ENCODE data around the gene CPEB3. TPM values are rescaled to one million over a fixed set of nuclear protein-coding genes. Genes with fewer than 3 reads are reported as not detected.

The CPEB3 gene
- total RNA-seq, 1 donor from 2014 or later, result 2.2 TPM

GRCh38 chr10:92303096-92303495, 12.2 kb upstream of the CPEB3 start:
- no peak for DNase-seq (ENCODE audit: low spot score)
- Histone ChIP-seq H3K4me3 (no peak overlapping the region), H3K9me3 (ENCODE audit: low read depth) (no peaks in the 10 kb centered on the region), H3K36me3 (no peaks in the 10 kb centered on the region), H3K4me2 (no peak overlapping the region), H3K27ac (no peak overlapping the region), H3K79me2 (ENCODE audit: low read depth) (peaks cover 100% of the 10 kb centered on the region), H3K27me3 (no peaks in the 10 kb centered on the region), H3K9ac (no peak overlapping the region), H3F3A (ENCODE audit: low read depth) (no peaks in the 10 kb centered on the region), H3K4me1 (peaks cover 23% of the 10 kb centered on the region), H4K20me1 (ENCODE audit: low read depth) (peaks cover 98% of the 10 kb centered on the region), H2AFZ (replicated peaks) (no peak overlapping the region)
- H3K4me3 Mint-ChIP-seq, result no peak overlapping the region
- no peak for TF ChIP-seq EZH2 (IDR thresholded peaks at IDR 0.05)
- no peak for TF ChIP-seq EZH2phosphoT487 (IDR thresholded peaks at IDR 0.05)
- TF ChIP-seq, protein P1, sequence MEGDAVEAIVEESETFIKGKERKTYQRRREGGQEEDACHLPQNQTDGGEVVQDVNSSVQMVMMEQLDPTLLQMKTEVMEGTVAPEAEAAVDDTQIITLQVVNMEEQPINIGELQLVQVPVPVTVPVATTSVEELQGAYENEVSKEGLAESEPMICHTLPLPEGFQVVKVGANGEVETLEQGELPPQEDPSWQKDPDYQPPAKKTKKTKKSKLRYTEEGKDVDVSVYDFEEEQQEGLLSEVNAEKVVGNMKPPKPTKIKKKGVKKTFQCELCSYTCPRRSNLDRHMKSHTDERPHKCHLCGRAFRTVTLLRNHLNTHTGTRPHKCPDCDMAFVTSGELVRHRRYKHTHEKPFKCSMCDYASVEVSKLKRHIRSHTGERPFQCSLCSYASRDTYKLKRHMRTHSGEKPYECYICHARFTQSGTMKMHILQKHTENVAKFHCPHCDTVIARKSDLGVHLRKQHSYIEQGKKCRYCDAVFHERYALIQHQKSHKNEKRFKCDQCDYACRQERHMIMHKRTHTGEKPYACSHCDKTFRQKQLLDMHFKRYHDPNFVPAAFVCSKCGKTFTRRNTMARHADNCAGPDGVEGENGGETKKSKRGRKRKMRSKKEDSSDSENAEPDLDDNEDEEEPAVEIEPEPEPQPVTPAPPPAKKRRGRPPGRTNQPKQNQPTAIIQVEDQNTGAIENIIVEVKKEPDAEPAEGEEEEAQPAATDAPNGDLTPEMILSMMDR (IDR thresholded peaks at IDR 0.05), result no peak
- H3K27me3 Mint-ChIP-seq (ENCODE audit: insufficient read depth, low read depth), result peaks cover under 1% of the 10 kb centered on the region
- H3K9me3 Mint-ChIP-seq, result no peaks in the 10 kb centered on the region
- H3K4me1 Mint-ChIP-seq, result peaks cover 17% of the 10 kb centered on the region
- no peak overlapping the region for H3K27ac Mint-ChIP-seq
- peaks cover 8% of the 10 kb centered on the region for H3K36me3 Mint-ChIP-seq

DNA sequence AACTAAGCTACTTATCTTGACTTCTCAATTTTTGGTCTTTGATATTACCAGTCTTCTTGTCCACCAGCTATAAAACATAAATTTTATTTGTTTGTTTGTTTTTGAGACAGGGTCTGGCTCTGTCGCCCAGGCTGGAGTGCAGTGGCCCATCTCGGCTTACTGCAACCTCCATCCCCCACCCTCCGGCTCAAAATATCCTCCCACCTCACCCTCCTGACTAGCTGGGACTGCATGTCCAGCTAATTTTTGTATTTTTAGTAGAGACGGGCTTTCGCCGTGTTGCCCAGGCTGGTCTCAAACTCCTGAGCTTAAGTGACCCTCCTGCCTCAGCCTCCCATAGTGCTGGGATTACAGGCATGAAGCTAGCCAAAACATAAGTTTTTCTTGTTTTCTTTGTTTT, 7.6 kb upstream of the CPEB3 start:
- Histone ChIP-seq H3K79me2 (ENCODE audit: low read depth) (peaks cover 100% of the 10 kb centered on the region), H3K4me1 (peaks cover 7% of the 10 kb centered on the region), H4K20me1 (ENCODE audit: low read depth) (peaks cover 99% of the 10 kb centered on the region), H3K4me2 (no peak overlapping the region), H2AFZ (replicated peaks) (no peak overlapping the region), H3K9ac (no peak overlapping the region), H3K9me3 (ENCODE audit: low read depth) (no peaks in the 10 kb centered on the region), H3F3A (ENCODE audit: low read depth) (no peaks in the 10 kb centered on the region), H3K4me3 (no peak overlapping the region), H3K27ac (no peak overlapping the region), H3K27me3 (no peaks in the 10 kb centered on the region), H3K36me3 (no peaks in the 10 kb centered on the region)
- Mint-ChIP-seq H3K4me1 (peaks cover 12% of the 10 kb centered on the region), H3K36me3 (peaks cover 22% of the 10 kb centered on the region), H3K27ac (no peak overlapping the region), H3K4me3 (no peak overlapping the region), H3K9me3 (no peaks in the 10 kb centered on the region), H3K27me3 (ENCODE audit: insufficient read depth, low read depth) (no peaks in the 10 kb centered on the region)
- TF ChIP-seq EZH2 (IDR thresholded peaks at IDR 0.05), result no peak
- no peak for TF ChIP-seq EZH2phosphoT487 (IDR thresholded peaks at IDR 0.05)
- TF ChIP-seq, protein P1 (IDR thresholded peaks at IDR 0.05), result no peak
- no peak for DNase-seq (ENCODE audit: low spot score)

- H3K4me3 ChIP-seq, result peak overlapping the region; percentile 98
- no peaks in the 10 kb centered on the region for H3K4me1 ChIP-seq
- no peak overlapping the region for H3K27ac ChIP-seq
- H3K27ac Mint-ChIP-seq, result peak overlapping the region; percentile 72
- peak overlapping the region; percentile 98 for H3K9ac ChIP-seq
- peak overlapping the region; percentile 81 for H3K4me2 ChIP-seq
- H3K36me3 Mint-ChIP-seq, result peaks cover 16% of the 10 kb centered on the region
- no peaks in the 10 kb centered on the region for H3K9me3 Mint-ChIP-seq
- DNase-seq (ENCODE audit: low spot score), result peak; percentile 56
- H2AFZ ChIP-seq (replicated peaks), result no peak overlapping the region
- no peaks in the 10 kb centered on the region for H3K9me3 ChIP-seq (ENCODE audit: low read depth)
- peaks cover 51% of the 10 kb centered on the region for H4K20me1 ChIP-seq (ENCODE audit: low read depth)
- peak overlapping the region; percentile 91 for H3K4me3 Mint-ChIP-seq
- H3K79me2 ChIP-seq (ENCODE audit: low read depth), result peaks cover 61% of the 10 kb centered on the region
- H3K36me3 ChIP-seq, result no peaks in the 10 kb centered on the region
- H3K27me3 Mint-ChIP-seq (ENCODE audit: insufficient read depth, low read depth), result no peaks in the 10 kb centered on the region
- no peaks in the 10 kb centered on the region for H3K27me3 ChIP-seq
- TF ChIP-seq EZH2phosphoT487 (IDR thresholded peaks at IDR 0.05) (no peak), EZH2 (IDR thresholded peaks at IDR 0.05) (no peak)
- TF ChIP-seq, protein P1 (IDR thresholded peaks at IDR 0.05), result peak; percentile 58
- H3F3A ChIP-seq (ENCODE audit: low read depth), result peaks cover 11% of the 10 kb centered on the region
- peaks cover 18% of the 10 kb centered on the region for H3K4me1 Mint-ChIP-seq
Measured at GRCh38 chr10:92291921-92292845, 1.3 kb upstream of the CPEB3 start.

Data from neural progenitor cell (in vitro differentiated cells).